Inflammatory macrophage (primary cell): ENCODE data around the gene NCOA7.
"Not testable (repeated sequence)": the region's sequence is repeated elsewhere in the genome, so short reads cannot be mapped to it uniquely, and the experiment has no call there.

ENCODE experiments used
- DNase-seq, 2 donors: peaks; one replicate each; pipeline ENCODE4 v3.0.0-alpha.2; 2020 to 2022

The NCOA7 gene

GRCh38 chr6:125841356-125842090 is 50.8 kb downstream of the NCOA7 start:
- DNase-seq: no peak

GRCh38 chr6:125842091-125842626 is 51.4 kb downstream of the NCOA7 start:
- DNase-seq: no peak

GRCh38 chr6:125843593-125843992 is 52.8 kb downstream of the NCOA7 start:
- DNase-seq: peak; percentile 71 to 84

- DNase-seq: no peak
Observed at GRCh38 chr6:125844989-125845388, 54.2 kb downstream of the NCOA7 start.

GRCh38 chr6:125846292-125847024 is 55.7 kb downstream of the NCOA7 start:
- no peak for DNase-seq

- DNase-seq: not testable (repeated sequence)
Observed at GRCh38 chr6:125848286-125848685, 57.5 kb downstream of the NCOA7 start.

GRCh38 chr6:125850361-125850760 is 59.6 kb downstream of the NCOA7 start:
- DNase-seq: no peak

- DNase-seq: no peak
Observed at GRCh38 chr6:125852587-125852986, 61.8 kb downstream of the NCOA7 start.

GRCh38 chr6:125853168-125853567 is 62.4 kb downstream of the NCOA7 start:
- DNase-seq: no peak

- no peak for DNase-seq
Observed at GRCh38 chr6:125853756-125854155, 63.0 kb downstream of the NCOA7 start.

- no peak for DNase-seq
Observed at GRCh38 chr6:125854355-125854754, 63.6 kb downstream of the NCOA7 start.

GRCh38 chr6:125855783-125856182 is 65.0 kb downstream of the NCOA7 start:
- no peak for DNase-seq

GRCh38 chr6:125857846-125858245 is 67.1 kb downstream of the NCOA7 start:
- no peak for DNase-seq

GRCh38 chr6:125858427-125859320 is 67.9 kb downstream of the NCOA7 start:
- DNase-seq: peak in 1 of 2 donors; percentile 35

GRCh38 chr6:125859727-125860126 is 69.0 kb downstream of the NCOA7 start:
- DNase-seq: peak; percentile 32 to 64

- DNase-seq: no peak
Observed at GRCh38 chr6:125863023-125863422, 72.3 kb downstream of the NCOA7 start.

- no peak for DNase-seq
Observed at GRCh38 chr6:125865015-125865414, 74.3 kb downstream of the NCOA7 start.

GRCh38 chr6:125866433-125866832 is 75.7 kb downstream of the NCOA7 start:
- no peak for DNase-seq

- DNase-seq: no peak
Observed at GRCh38 chr6:125867483-125867942, 76.8 kb downstream of the NCOA7 start.

- DNase-seq: no peak
Observed at GRCh38 chr6:125868252-125868651, 77.5 kb downstream of the NCOA7 start.

- DNase-seq: no peak
Observed at GRCh38 chr6:125868678-125869395, 78.1 kb downstream of the NCOA7 start.

- no peak for DNase-seq
Observed at GRCh38 chr6:125869427-125869826, 78.7 kb downstream of the NCOA7 start.
